Fibroblast of lung (primary cell): Measurements from ENCODE around the gene NCK2. TPM values are rescaled to one million over a fixed set of nuclear protein-coding genes. Genes with fewer than 3 reads are reported as not detected.

Source experiments
- DNase-seq, 2 donors: peaks; one replicate each; pipeline versions ENCODE4 v3.0.0 to v3.0.0-alpha.2; 2010; ENCODE audit warnings: low read depth in 2 of 2
- H2AFZ ChIP-seq: 2 replicates; pipeline ENCODE4 v1.5.1; 2012; ENCODE audit warnings: low read length, control low read depth, inconsistent platforms
- H3K27ac ChIP-seq: 2 replicates; pipeline ENCODE4 v1.5.1; 2011; ENCODE audit warnings: low read length, control low read depth; ENCODE audit not compliant: insufficient read depth
- H3K27me3 ChIP-seq: 2 replicates; pipeline ENCODE4 v1.5.1; 2011; ENCODE audit warnings: mild to moderate bottlenecking, low read length; ENCODE audit not compliant: control insufficient read depth, insufficient read depth
- H3K36me3 ChIP-seq: 2 replicates; pipeline ENCODE4 v1.5.1; 2011; ENCODE audit warnings: low read length; ENCODE audit not compliant: control insufficient read depth, insufficient read depth
- H3K4me1 ChIP-seq: 2 replicates; pipeline ENCODE4 v1.5.1; 2011; ENCODE audit warnings: low read length; ENCODE audit not compliant: control insufficient read depth, insufficient read depth; ENCODE audit errors: extremely low read depth
- H3K4me2 ChIP-seq: 2 replicates; pipeline ENCODE4 v1.5.1; 2011; ENCODE audit warnings: low read length, control low read depth; ENCODE audit not compliant: insufficient read depth; ENCODE audit errors: extremely low read depth
- H3K4me3 ChIP-seq, 4 experiments: fragments of 200-600 bp in 1 of 4; sonication (generic) in 1 of 4; replicated peaks in 1 of 4; 2 replicates each; pipeline ENCODE4 v1.5.1; 2011 to 2016; ENCODE audit warnings: low read length in 4 of 4, low read depth in 3 of 4, mild to moderate bottlenecking in 3 of 4, control low read depth in 2 of 4, inconsistent platforms in 1 of 4, mixed read lengths in 1 of 4; ENCODE audit not compliant: insufficient read depth in 1 of 4; ENCODE audit errors: control extremely low read depth in 1 of 4
- H3K79me2 ChIP-seq: 2 replicates; pipeline ENCODE4 v1.5.1; 2012; ENCODE audit warnings: mild to moderate bottlenecking, low read length, inconsistent platforms; ENCODE audit not compliant: control insufficient read depth, insufficient read depth
- H3K9ac ChIP-seq: 2 replicates; pipeline ENCODE4 v1.5.1; 2011; ENCODE audit warnings: mild to moderate bottlenecking, low read length, control low read depth; ENCODE audit not compliant: insufficient read depth
- H3K9me3 ChIP-seq: 2 replicates; pipeline ENCODE4 v1.5.1; 2012; ENCODE audit warnings: low read depth, low read length; ENCODE audit not compliant: control insufficient read depth, insufficient read depth
- H4K20me1 ChIP-seq: 2 replicates; pipeline ENCODE4 v1.5.1; 2011; ENCODE audit warnings: low read length; ENCODE audit not compliant: control insufficient read depth, insufficient read depth; ENCODE audit errors: extremely low read depth
- EZH2 ChIP-seq: IDR thresholded peaks from 2 replicates; pipeline ENCODE4 v1.5.1; 2012; ENCODE audit warnings: low read length, control low read depth, mild to moderate bottlenecking; ENCODE audit errors: missing control alignments
- polyA plus RNA-seq, 2 donors: library from polyadenylated mRNA; depleted of rRNA in 1 of 2; stranded (reverse) in 1 of 2; unstranded in 1 of 2; fragments of >200 nt; gene quantifications; 2 replicates each; pipeline ENCODE4 v1.2.1, GENCODE V29; 2011 to 2012; ENCODE audit warnings: missing spikeins in 1 of 2
- total RNA-seq: library from RNA; depleted of rRNA; stranded (reverse); fragments of >200 nt; gene quantifications from 2 replicates; pipeline ENCODE4 v1.2.1, GENCODE V29; 2014
- TF ChIP-seq, protein P1 (sequence below), 2 donors: IDR thresholded peaks in 1 of 2; conservative IDR thresholded peaks in 1 of 2; 1 replicate in 1 of 2; 2 replicates in 1 of 2; pipeline ENCODE4 v1.5.1; 2011 to 2012; ENCODE audit warnings: low read length in 2 of 2, control low read depth in 1 of 2, inconsistent platforms in 1 of 2, low read depth in 1 of 2, mild to moderate bottlenecking in 1 of 2

The NCK2 gene
- total and polyA plus RNA-seq, 2 donors (not counting 1 experiment from before 2014, with no cell fraction given) = 25.4 to 51.3 TPM

DNA sequence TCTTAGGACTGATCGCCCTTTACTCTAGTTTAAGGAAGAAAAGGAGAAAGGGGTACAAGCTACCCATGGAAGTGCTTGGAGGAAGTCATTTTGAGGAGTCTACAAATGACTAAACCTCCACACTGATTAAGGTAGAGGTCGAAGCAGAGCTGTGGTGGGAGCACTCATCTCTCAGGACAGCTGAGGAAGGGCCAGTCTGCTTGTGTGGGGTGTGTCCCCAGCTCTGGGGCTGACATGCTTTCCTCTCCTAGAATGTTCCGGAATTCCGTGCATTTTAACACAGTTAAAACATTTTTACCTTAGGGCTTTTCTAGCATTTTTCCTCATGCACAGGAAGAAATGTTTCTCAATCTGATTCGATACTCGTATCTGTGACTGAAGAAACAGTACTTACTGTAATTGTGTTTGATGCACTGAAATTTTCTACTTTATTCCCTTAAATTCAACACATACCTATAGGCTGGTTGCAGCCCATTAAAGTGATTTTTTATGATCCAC is 135.1 kb downstream of the NCK2 start:
- DNase-seq = no peak
- H3K9ac ChIP-seq = no peak overlapping the region
- no peaks in the 10 kb centered on the region for H3K27me3 ChIP-seq
- no peak overlapping the region for H2AFZ ChIP-seq
- TF ChIP-seq EZH2 = no peak
- TF ChIP-seq, protein P1, sequence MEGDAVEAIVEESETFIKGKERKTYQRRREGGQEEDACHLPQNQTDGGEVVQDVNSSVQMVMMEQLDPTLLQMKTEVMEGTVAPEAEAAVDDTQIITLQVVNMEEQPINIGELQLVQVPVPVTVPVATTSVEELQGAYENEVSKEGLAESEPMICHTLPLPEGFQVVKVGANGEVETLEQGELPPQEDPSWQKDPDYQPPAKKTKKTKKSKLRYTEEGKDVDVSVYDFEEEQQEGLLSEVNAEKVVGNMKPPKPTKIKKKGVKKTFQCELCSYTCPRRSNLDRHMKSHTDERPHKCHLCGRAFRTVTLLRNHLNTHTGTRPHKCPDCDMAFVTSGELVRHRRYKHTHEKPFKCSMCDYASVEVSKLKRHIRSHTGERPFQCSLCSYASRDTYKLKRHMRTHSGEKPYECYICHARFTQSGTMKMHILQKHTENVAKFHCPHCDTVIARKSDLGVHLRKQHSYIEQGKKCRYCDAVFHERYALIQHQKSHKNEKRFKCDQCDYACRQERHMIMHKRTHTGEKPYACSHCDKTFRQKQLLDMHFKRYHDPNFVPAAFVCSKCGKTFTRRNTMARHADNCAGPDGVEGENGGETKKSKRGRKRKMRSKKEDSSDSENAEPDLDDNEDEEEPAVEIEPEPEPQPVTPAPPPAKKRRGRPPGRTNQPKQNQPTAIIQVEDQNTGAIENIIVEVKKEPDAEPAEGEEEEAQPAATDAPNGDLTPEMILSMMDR (conservative IDR thresholded peaks at IDR 0.05 in 1 of 2, IDR thresholded peaks at IDR 0.05 in 1 of 2; ENCODE audit: low read depth in 1 of 2, low read length in 2 of 2) = no peak
- H3K4me2 ChIP-seq = no peak overlapping the region
- H4K20me1 ChIP-seq = no peaks in the 10 kb centered on the region
- no peaks in the 10 kb centered on the region for H3K79me2 ChIP-seq
- H3K4me1 ChIP-seq = peaks cover 4% of the 10 kb centered on the region
- H3K36me3 ChIP-seq = peaks cover 4% of the 10 kb centered on the region
- H3K9me3 ChIP-seq = no peaks in the 10 kb centered on the region
- no peak overlapping the region for H3K27ac ChIP-seq
- H3K4me3 ChIP-seq = no peak overlapping the region

DNA sequence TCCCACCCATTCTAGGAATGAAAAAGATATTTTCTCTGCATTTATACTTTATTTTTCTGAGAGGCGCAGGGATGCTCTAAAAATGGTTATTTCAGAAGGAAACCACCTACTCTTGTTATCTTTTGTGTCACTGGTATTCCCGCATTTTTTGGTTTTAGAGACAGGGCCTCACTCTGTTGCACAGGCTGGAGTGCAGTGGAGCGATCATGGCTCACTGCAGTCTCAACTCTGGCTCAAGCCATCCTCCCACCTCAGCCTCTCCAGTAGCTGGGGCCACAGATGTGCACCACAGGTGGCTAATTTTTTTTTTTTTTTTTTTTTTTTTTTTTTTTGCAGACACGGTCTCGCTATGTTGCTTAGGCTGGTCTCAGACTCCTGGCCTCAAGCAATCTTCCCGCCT is 135.9 kb downstream of the NCK2 start:
- DNase-seq = no peak
- H3K4me1 ChIP-seq = peaks cover 3% of the 10 kb centered on the region
- H2AFZ ChIP-seq = no peak overlapping the region
- no peak overlapping the region for H3K4me2 ChIP-seq
- H4K20me1 ChIP-seq = no peaks in the 10 kb centered on the region
- H3K4me3 ChIP-seq = no peak overlapping the region
- TF ChIP-seq EZH2 = no peak
- TF ChIP-seq, protein P1 (conservative IDR thresholded peaks at IDR 0.05 in 1 of 2, IDR thresholded peaks at IDR 0.05 in 1 of 2; ENCODE audit: low read depth in 1 of 2, low read length in 2 of 2) = no peak
- H3K9me3 ChIP-seq = no peaks in the 10 kb centered on the region
- no peak overlapping the region for H3K9ac ChIP-seq
- no peaks in the 10 kb centered on the region for H3K79me2 ChIP-seq
- peaks cover 4% of the 10 kb centered on the region for H3K36me3 ChIP-seq
- no peaks in the 10 kb centered on the region for H3K27me3 ChIP-seq
- no peak overlapping the region for H3K27ac ChIP-seq

DNA sequence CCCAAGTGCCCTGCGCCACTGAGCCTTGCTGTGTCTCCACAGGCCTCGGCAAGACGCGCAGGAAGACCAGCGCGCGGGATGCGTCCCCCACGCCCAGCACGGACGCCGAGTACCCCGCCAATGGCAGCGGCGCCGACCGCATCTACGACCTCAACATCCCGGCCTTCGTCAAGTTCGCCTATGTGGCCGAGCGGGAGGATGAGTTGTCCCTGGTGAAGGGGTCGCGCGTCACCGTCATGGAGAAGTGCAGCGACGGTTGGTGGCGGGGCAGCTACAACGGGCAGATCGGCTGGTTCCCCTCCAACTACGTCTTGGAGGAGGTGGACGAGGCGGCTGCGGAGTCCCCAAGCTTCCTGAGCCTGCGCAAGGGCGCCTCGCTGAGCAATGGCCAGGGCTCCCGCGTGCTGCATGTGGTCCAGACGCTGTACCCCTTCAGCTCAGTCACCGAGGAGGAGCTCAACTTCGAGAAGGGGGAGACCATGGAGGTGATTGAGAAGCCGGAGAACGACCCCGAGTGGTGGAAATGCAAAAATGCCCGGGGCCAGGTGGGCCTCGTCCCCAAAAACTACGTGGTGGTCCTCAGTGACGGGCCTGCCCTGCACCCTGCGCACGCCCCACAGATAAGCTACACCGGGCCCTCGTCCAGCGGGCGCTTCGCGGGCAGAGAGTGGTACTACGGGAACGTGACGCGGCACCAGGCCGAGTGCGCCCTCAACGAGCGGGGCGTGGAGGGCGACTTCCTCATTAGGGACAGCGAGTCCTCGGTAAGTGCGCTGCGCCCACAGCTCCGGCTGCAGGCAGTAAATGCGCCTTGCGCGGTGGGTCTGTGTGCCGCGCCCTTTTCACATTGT is 136.8 kb downstream of the NCK2 start:
- Histone ChIP-seq H3K9ac (no peak overlapping the region), H3K4me1 (peaks cover 4% of the 10 kb centered on the region), H3K9me3 (no peaks in the 10 kb centered on the region), H4K20me1 (no peaks in the 10 kb centered on the region), H3K79me2 (no peaks in the 10 kb centered on the region), H2AFZ (no peak overlapping the region), H3K27me3 (no peaks in the 10 kb centered on the region), H3K4me2 (no peak overlapping the region), H3K27ac (no peak overlapping the region), H3K36me3 (peaks cover 4% of the 10 kb centered on the region), H3K4me3 (no peak overlapping the region)
- TF ChIP-seq, protein P1 (conservative IDR thresholded peaks at IDR 0.05 in 1 of 2, IDR thresholded peaks at IDR 0.05 in 1 of 2; ENCODE audit: low read depth in 1 of 2, low read length in 2 of 2) = no peak
- no peak for TF ChIP-seq EZH2
- DNase-seq = no peak
